GM21515 (cell line): ENCODE measurements around the gene HPS3.
"Not testable (repeated sequence)": the region's sequence is repeated elsewhere in the genome, so short reads cannot be mapped to it uniquely, and the experiment has no call there.

Source experiments
- ATAC-seq: cut with Tn5 transposase; IDR thresholded peaks from one replicate; pipeline ENCODE4 v1.9.1; 2021; ENCODE audit not compliant: unreplicated experiment

HPS3 gene

GRCh38 chr3:149181182-149181581 lies 51.7 kb downstream of the HPS3 start:
- no peak for ATAC-seq

GRCh38 chr3:149186219-149186618 lies 56.8 kb downstream of the HPS3 start:
- ATAC-seq: no peak

- no peak for ATAC-seq
Observed at GRCh38 chr3:149186721-149187120, 57.3 kb downstream of the HPS3 start.

DNA sequence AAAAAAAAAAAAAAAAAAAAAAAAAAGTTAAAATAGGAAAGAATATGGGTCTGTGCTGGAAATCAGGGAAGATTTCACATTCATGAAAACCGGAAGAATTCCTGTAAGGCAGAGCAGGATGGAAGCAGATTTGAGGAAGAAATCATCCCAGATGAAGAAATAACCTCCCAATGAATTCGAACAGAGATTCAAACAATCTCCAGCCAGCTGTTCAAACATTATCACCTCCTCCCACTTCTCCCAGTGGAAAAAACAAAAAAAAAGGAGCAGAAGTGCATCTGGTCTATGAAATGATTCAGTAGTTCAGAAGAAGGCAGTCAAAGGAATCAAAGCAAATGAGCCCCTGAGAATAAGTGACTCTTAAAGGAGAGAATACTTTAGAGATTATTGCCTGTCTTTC lies 59.1 kb downstream of the HPS3 start:
- ATAC-seq: no peak

- no peak for ATAC-seq
Observed at GRCh38 chr3:149195221-149195620, 65.8 kb downstream of the HPS3 start.

GRCh38 chr3:149196805-149197592 lies 67.6 kb downstream of the HPS3 start:
- ATAC-seq: not testable (repeated sequence)

DNA sequence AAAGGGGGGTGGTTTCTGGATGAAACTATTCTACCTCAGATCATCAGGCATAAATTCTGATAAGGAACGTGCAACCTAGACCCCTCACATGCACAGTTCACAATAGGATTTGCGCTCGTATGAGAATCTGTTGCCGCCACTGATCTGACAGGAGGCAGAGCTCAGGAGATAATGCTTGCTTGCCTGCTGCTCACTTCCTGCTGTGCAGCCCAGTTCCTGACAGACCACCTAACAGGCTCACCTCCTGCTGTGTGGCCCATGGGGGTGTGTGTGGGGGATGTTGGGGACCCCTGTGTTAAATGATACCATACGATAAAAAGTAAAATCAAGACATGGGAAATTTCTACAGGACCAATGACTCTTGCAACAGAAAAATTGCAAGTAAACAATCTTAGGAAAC lies 68.2 kb downstream of the HPS3 start:
- no peak for ATAC-seq

GRCh38 chr3:149198611-149199010 lies 69.2 kb downstream of the HPS3 start:
- ATAC-seq: no peak

DNA sequence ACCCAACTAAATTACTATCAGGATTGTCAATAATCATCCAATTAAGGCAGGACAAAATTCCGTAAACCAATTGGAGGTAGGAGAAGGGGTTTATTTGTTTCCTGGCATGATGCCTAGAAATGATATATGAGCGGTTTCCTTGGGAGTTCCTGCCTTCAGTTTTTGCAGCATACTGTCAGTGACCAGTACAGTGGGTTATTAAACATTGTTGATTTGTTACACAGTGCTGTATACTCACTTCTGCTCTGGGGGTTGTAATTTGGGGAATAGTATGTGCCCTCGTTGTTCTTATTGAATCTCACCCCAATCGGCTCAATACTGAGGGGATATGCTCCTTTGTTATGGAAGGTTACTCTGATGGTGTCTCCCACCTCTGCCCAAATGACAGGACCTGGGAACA lies 70.0 kb downstream of the HPS3 start:
- no peak for ATAC-seq

DNA sequence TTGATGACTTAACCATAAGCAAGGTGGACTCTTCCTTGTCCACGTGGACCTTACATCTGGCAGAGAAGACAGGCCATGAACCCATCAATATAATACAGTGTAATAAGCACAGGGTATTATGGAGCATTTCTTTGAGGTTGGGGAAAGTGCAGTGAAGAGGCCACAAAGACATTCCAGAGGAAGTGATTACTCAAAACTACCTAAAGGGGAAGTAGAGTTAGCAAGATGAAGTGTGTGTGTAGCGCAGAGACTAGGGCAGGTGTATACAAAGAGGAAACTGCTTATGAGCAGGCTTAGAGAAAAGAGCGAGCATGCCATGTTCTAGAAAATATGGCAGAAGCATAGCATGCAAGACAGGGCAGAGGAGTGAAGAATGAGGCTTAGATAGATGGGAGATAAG lies 74.3 kb downstream of the HPS3 start:
- ATAC-seq: peak; percentile 98

DNA sequence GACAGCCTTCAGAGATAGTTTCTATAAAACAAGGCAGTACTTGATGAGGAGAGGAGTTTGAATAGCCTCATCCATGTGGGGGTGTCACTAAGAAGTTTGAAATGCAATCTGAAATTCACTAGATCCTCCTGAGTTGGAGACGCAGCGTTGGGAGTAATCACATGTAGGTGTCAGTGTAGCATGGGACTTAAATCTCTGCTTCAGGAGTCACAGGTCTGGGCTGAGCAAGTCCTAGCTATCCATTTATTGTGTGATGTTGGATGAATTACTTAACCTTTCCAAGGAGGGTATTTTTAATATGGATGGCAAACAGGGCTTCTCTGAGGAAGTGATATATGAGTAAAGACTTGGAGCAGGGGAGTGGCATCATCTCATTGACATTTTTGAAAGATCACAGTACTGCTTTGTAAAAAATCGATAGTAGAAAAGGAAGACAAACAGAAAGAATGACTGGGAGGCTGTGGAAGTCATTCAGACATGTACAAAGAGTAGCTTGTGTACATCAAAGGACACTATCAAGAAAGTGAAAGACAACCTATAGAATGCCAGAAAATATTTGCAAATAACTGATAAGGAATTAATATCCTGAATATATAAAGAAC lies 75.1 kb downstream of the HPS3 start:
- no peak for ATAC-seq

- ATAC-seq: no peak
Observed at GRCh38 chr3:149207475-149207874, 78.0 kb downstream of the HPS3 start.

- no peak for ATAC-seq
Observed at GRCh38 chr3:149209431-149209830, 80.0 kb downstream of the HPS3 start.

DNA sequence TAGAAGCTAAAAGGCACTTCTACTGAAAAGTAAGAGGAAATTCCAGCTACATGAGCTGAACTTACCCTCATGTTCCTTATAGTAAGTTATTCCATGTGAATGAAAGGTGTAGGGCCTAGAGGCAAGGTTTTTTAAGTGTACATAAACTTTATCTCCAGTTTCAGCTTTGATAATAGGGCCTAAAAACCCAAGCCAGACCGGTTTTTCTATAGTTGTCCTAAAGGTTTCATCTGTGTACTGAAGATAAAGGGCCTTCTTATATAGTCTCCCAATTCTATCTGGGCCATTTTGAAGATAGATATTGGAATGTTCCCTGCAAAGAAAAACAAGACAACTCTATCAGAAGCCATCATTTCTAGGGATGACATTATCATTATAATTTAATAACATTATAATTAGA lies 82.9 kb downstream of the HPS3 start:
- ATAC-seq: no peak

- no peak for ATAC-seq
Observed at GRCh38 chr3:149214702-149215101, 85.3 kb downstream of the HPS3 start.

- ATAC-seq: no peak
Observed at GRCh38 chr3:149215515-149215914, 86.1 kb downstream of the HPS3 start.

DNA sequence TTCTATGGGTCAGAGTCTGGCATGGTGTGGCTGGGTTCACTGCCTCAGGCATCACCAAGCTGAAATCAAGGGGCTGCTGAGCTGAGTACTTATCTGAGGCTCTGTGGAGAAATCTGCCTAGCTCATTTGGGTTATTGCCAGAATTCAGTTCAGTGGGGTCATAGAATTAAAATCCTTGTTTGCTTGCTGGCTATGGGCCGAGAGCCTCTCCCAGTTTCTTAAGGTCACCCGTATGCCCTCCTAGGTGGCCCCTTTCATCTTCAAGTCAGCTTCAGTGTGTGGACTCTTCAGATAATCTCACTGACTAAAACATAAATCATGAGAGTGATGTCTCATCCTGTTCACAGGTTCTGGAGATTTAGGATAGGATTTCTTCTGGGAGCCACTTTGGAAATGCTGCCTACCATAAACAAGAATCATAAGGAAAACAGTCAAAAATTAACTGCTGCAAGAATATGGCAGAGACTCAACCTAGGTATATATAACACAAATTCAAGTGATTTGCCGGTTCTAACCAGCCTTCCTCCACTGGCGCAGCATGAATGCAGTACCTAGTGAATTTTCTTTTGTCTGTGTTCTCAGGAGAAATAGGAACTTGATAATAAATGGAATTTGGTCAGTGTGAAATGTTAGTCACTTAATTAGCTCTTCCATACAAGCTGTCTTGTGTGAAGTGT lies 86.9 kb downstream of the HPS3 start:
- ATAC-seq: no peak

DNA sequence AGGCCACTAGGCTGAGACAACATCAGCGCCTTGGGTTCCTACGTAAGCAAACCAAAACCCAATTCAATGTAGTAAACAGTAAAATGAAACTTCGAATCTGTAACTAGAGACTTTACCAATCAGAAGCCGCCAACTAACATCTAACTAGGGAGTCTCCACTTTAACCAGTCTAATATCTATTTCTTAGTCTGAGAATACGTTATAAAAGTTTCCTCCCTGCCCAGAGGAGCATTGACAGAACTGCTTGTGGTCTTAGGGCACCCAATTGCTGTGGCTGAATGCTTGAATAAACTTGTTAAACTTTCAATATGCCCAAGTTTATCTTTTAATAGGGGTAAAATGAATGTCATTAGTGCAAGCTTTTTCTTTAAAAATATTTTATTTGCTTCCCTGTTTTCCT lies 87.9 kb downstream of the HPS3 start:
- ATAC-seq: no peak

DNA sequence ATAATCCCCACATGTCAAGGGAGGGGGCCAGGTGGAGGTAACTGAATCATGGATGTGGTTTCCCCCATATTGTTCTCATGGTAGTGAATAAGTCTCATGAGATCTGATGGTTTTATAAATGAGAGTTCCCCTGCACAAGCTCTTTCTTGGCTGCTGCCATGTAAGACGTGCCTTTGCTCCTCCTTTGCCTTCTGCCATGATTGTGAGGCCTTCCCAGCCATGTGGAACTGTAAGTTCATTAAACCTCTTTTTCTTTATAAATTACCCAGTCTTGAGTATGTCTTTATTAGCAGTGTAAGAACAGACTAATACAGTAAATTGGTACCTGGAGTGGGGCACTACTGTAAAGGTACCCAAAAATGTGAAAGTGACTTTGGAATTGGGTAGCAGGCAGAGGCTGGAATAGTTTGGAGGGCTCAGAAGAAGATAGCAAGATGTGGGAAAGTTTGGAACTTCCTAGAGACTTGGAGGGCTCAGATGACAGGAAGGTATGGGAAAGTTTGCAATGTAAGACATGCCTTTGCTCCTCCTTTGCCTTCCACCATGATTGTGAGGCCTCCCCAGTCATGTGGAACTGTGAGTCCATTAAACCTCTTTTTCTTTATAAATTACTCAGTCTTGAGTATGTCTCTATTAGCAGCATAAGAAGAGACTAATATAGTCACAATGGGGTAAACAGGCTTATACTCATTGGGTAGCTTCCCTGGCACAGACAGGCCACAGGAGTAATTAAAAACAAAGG lies 90.1 kb downstream of the HPS3 start:
- ATAC-seq: not testable (repeated sequence)

GRCh38 chr3:149221783-149222517 lies 92.5 kb downstream of the HPS3 start, which contains the start of gene CP:
CP (minus strand) TSS chr3:149221829; CDS start chr3:149221792, 37 bp downstream.
- no peak for ATAC-seq
